AG04450 (cell line): ENCODE data around the gene KCTD15. TPM values are rescaled to one million over a fixed set of nuclear protein-coding genes. Genes with fewer than 3 reads are reported as not detected.

Experiments used
- CTCF ChIA-PET: fragments of 300-600, 350-600 bp; formaldehyde crosslinking; extraction: SDS; loops from one replicate; lab custom pipeline; 2022; ENCODE audit warnings: antibody characterized with exemption, inconsistent platforms; lab: Charles Lee
- POLR2A ChIA-PET: fragments of 350-600 bp; formaldehyde crosslinking; extraction: SDS; loops from one replicate; lab custom pipeline; 2021; ENCODE audit warnings: antibody characterized with exemption, inconsistent platforms; lab: Yijun Ruan, JAX
- DNase-seq: peaks from one replicate; pipeline ENCODE4 v3.0.0-alpha.2; 2011; ENCODE audit warnings: low read depth, low spot score
- H3K27ac ChIP-seq: one replicate; pipeline ENCODE4 v1.5.1; 2012; ENCODE audit warnings: low read depth, low read length, control low read depth
- H3K27me3 ChIP-seq: one replicate; pipeline ENCODE4 v1.6.0; 2012; ENCODE audit warnings: low read length; ENCODE audit not compliant: control insufficient read depth, insufficient read depth
- H3K4me3 ChIP-seq: 2 replicates; pipeline ENCODE4 v1.5.1; 2011; ENCODE audit warnings: mild to moderate bottlenecking, low read depth, low read length, control low read depth
- H3K9me3 ChIP-seq: 2 replicates; pipeline ENCODE4 v1.5.1; 2012; ENCODE audit warnings: low read length; ENCODE audit not compliant: control insufficient read depth, insufficient read depth
- polyA plus RNA-seq: library from polyadenylated mRNA; depleted of rRNA; stranded (reverse); fragments of >200 nt; gene quantifications from 2 replicates; pipeline ENCODE4 v1.2.3, GENCODE V29; 2011
- TF ChIP-seq, protein P1 (sequence below): IDR thresholded peaks from 2 replicates; pipeline ENCODE4 v1.5.1; 2011; ENCODE audit warnings: low read depth, low read length, control low read depth, inconsistent platforms

The KCTD15 gene
- polyA plus RNA-seq, 1 experiment, result 15.6 TPM

GRCh38 chr19:33859016-33859415 is 62.3 kb downstream of the KCTD15 start:
- no peak overlapping the region for H3K27ac ChIP-seq
- no peak overlapping the region for H3K4me3 ChIP-seq
- no peaks in the 10 kb centered on the region for H3K27me3 ChIP-seq
- ChIA-PET CTCF (interaction anchor here (0.6 to 1.0 kb wide), 3 partner anchors 23 to 428 kb away, joined by 3 to 4 read pairs (median 4); no protein-coding TSS in a partner anchor), POLR2A (no interaction called here)
- no peaks in the 10 kb centered on the region for H3K9me3 ChIP-seq
- TF ChIP-seq, protein P1, sequence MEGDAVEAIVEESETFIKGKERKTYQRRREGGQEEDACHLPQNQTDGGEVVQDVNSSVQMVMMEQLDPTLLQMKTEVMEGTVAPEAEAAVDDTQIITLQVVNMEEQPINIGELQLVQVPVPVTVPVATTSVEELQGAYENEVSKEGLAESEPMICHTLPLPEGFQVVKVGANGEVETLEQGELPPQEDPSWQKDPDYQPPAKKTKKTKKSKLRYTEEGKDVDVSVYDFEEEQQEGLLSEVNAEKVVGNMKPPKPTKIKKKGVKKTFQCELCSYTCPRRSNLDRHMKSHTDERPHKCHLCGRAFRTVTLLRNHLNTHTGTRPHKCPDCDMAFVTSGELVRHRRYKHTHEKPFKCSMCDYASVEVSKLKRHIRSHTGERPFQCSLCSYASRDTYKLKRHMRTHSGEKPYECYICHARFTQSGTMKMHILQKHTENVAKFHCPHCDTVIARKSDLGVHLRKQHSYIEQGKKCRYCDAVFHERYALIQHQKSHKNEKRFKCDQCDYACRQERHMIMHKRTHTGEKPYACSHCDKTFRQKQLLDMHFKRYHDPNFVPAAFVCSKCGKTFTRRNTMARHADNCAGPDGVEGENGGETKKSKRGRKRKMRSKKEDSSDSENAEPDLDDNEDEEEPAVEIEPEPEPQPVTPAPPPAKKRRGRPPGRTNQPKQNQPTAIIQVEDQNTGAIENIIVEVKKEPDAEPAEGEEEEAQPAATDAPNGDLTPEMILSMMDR, result no peak
- no peak for DNase-seq

- TF ChIP-seq, protein P1, result no peak
- ChIA-PET CTCF (no interaction called here), POLR2A (no interaction called here)
- Histone ChIP-seq H3K27me3 (no peaks in the 10 kb centered on the region), H3K4me3 (no peak overlapping the region), H3K9me3 (no peaks in the 10 kb centered on the region), H3K27ac (no peak overlapping the region)
- no peak for DNase-seq
Measured at GRCh38 chr19:33860312-33861090, 63.8 kb downstream of the KCTD15 start.

DNA sequence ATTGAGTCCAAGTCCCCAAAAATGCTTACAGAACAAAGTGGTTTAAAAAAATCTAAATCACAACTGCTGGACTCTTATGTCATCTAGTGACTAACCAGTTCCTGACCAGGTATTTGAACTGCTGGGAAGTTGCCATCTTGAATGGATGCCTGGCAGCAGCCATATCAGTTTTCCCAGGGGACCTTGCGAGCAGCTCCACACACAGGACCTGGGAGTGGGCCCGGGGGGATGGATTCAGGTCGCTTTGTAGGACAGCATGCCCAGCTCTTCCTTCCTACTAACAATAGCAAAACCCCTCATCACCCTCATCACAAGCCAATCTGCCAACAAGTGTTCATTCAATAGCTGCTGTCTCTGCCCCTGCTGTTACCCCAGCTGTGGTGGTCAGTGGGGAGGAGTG is 65.3 kb downstream of the KCTD15 start:
- H3K27ac ChIP-seq, result no peak overlapping the region
- H3K4me3 ChIP-seq, result no peak overlapping the region
- POLR2A ChIA-PET, result no interaction called here
- TF ChIP-seq, protein P1, result no peak
- no peak for DNase-seq
- CTCF ChIA-PET, result interaction anchor here (0.6 kb wide), 1 partner anchor 19 kb away, joined by 3 read pairs; no protein-coding TSS in a partner anchor
- H3K27me3 ChIP-seq, result no peaks in the 10 kb centered on the region
- H3K9me3 ChIP-seq, result no peaks in the 10 kb centered on the region

DNA sequence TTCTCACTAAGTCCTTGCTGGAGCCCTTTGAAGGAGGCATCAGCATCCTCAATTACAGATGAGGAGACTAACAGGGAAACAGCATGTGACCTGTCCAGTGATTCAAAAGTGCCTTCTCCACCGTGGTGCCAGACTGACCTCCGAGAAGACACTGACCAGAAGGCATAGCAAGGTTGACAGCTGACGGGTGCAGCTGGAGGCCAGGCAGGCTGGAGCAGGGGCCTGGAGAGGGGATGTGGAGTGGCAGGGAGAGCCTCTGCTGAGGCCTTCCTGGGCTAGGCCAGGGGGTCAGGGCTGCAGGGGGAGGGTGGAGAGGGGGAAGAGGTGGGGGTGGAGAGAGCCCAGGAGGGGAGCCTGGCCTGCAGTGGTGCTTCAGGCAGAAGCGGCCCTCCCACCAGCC is 66.3 kb downstream of the KCTD15 start:
- DNase-seq, result no peak
- H3K27me3 ChIP-seq, result peaks cover 4% of the 10 kb centered on the region
- TF ChIP-seq, protein P1, result no peak
- ChIA-PET CTCF (no interaction called here), POLR2A (no interaction called here)
- no peaks in the 10 kb centered on the region for H3K9me3 ChIP-seq
- no peak overlapping the region for H3K4me3 ChIP-seq
- no peak overlapping the region for H3K27ac ChIP-seq

- Histone ChIP-seq H3K27me3 (peaks cover 6% of the 10 kb centered on the region), H3K9me3 (no peaks in the 10 kb centered on the region), H3K27ac (no peak overlapping the region), H3K4me3 (no peak overlapping the region)
- POLR2A ChIA-PET, result no interaction called here
- TF ChIP-seq, protein P1, result no peak
- no peak for DNase-seq
- CTCF ChIA-PET, result no interaction called here
Measured at GRCh38 chr19:33863436-33863835, 66.8 kb downstream of the KCTD15 start.
